Measurements from ENCODE around the gene GRB10. TPM values are rescaled to one million over a fixed set of nuclear protein-coding genes. Genes with fewer than 3 reads are reported as not detected.

Gene GRB10
- total RNA-seq, 1 donor from 2014 or later: 48.6 TPM

DNA sequence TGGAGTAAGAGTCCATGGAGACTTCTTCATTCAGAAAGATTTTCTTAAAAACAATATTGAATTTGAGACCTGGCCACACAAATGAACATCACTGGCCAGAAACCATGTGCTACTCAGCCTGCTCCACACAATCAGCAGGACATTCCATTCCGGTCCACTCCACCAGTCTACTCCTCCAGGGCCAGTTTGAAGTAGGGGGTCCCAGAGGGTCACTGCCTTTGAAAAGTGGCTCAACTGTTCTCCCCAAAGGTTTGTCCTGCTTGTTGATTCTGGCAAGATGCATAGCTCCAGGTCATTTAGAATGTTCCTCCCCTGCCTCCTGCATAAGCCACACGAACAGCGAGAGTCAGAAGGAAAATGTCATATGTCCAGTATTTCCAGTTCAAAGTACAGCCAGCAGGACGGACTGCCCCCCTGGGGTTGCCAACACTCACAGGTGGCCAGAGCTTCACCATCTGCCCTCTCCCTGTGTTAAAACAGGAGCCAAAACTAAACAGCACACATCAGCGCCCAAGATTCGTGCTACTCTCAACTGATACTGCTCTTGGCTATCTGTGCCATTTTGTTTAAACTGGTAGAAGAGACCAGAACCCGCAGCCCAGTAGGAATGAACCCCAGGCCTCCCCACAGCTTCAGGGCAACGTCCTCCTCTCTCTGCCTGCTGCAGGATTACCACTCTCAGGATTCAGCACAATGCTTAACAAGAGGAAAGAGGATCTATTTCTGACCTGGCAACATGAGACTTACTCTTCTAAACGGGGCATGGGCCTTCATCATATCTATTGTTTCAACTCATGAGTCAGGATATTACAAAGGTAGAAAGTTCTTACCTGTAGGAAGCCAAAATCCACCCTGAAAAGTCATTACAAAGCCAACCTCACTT lies 11.3 kb downstream of the GRB10 start:
- TF ChIP-seq, protein P1, sequence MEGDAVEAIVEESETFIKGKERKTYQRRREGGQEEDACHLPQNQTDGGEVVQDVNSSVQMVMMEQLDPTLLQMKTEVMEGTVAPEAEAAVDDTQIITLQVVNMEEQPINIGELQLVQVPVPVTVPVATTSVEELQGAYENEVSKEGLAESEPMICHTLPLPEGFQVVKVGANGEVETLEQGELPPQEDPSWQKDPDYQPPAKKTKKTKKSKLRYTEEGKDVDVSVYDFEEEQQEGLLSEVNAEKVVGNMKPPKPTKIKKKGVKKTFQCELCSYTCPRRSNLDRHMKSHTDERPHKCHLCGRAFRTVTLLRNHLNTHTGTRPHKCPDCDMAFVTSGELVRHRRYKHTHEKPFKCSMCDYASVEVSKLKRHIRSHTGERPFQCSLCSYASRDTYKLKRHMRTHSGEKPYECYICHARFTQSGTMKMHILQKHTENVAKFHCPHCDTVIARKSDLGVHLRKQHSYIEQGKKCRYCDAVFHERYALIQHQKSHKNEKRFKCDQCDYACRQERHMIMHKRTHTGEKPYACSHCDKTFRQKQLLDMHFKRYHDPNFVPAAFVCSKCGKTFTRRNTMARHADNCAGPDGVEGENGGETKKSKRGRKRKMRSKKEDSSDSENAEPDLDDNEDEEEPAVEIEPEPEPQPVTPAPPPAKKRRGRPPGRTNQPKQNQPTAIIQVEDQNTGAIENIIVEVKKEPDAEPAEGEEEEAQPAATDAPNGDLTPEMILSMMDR (IDR thresholded peaks at IDR 0.05): no peak
- TF ChIP-seq POLR2AphosphoS5 (IDR thresholded peaks at IDR 0.05; ENCODE audit: insufficient read depth in 1 of 2, low read depth in 1 of 2) (no peak), POLR2A (IDR thresholded peaks at IDR 0.05) (no peak)
- no peaks in the 10 kb centered on the region for H3K27me3 ChIP-seq
- no peaks in the 10 kb centered on the region for H3K9me3 ChIP-seq
- H3K4me1 ChIP-seq: peaks cover 9% of the 10 kb centered on the region
- intact Hi-C loops (cut with DNase I): no loop called here
- H3K27ac ChIP-seq: no peak overlapping the region
- H3K36me3 ChIP-seq: no peaks in the 10 kb centered on the region
- no peak for DNase-seq (ENCODE audit: extremely low spot score in 2 of 2)
- no peak overlapping the region for H3K4me3 ChIP-seq

DNA sequence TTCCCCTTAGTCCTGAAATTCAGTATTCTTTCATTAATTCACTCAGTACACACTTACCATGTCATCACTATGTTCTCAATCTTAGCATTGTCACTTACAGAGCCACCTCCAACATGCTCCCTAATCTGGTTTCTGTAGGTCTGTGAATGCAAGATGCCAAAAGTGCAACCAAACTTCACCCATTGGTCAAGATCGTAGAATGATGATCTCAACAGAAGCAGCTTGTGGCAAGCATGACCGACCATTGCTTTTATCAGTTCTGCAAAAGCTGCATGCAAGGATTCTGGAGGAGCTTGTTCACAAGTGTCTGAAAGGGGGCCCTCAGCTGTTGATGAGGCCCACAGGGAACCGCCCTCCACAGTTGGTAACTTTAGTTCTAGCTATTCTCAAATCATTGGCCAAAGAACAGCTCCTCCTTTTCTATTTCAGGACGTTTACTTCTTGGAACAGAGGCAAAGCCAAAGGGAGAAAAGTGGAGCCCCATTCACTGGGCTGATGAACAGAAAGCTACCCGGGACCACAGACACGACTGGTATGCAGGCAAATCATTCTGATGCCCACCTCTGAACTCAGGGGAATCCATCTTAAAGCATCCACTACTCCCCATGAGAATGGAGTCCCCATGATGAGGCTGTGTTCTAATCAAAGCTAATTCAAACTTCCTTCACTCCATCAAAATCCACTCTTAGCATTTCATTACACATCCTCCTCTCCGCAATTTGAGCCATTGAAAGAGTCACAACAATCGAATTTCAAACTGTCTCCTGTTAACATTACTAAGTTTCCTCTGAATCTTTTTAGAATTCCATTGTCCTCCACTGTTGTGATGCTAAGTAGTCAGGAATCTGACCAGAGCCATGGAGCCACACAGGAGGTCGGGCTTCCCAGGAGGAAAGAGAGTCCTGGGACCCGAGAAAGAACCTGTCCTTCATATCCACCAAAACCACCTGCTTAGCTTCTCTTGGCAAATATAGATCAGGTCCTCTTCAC lies 13.9 kb downstream of the GRB10 start:
- DNase-seq (ENCODE audit: extremely low spot score in 2 of 2): no peak
- Histone ChIP-seq H3K27me3 (no peaks in the 10 kb centered on the region), H3K27ac (no peak overlapping the region), H3K9me3 (no peaks in the 10 kb centered on the region), H3K4me3 (no peak overlapping the region), H3K4me1 (no peaks in the 10 kb centered on the region), H3K36me3 (no peaks in the 10 kb centered on the region)
- intact Hi-C loops (cut with DNase I): no loop called here
- TF ChIP-seq, protein P1 (IDR thresholded peaks at IDR 0.05): no peak
- TF ChIP-seq POLR2AphosphoS5 (IDR thresholded peaks at IDR 0.05; ENCODE audit: insufficient read depth in 1 of 2, low read depth in 1 of 2) (no peak), POLR2A (IDR thresholded peaks at IDR 0.05) (no peak)

DNA sequence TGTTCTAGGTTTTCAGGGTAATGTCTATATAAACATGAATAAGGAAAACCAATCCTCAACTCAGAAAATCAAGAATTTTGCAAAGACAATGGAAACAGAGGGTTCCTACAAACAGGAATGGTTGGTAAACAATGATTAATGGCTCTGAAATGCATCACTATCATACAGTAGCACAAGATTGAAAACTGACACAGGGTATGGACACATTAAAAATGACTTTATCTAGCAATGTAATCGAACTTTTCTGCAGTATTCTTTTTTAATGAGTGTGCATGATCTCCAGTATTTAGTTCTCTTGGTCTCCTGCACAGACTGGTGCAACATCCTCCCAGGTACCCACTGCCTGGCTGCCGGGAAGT lies 15.9 kb downstream of the GRB10 start:
- Histone ChIP-seq H3K4me3 (no peak overlapping the region), H3K27me3 (no peaks in the 10 kb centered on the region), H3K9me3 (no peaks in the 10 kb centered on the region), H3K36me3 (no peaks in the 10 kb centered on the region), H3K4me1 (no peaks in the 10 kb centered on the region), H3K27ac (no peak overlapping the region)
- intact Hi-C loops (cut with DNase I): no loop called here
- no peak for DNase-seq (ENCODE audit: extremely low spot score in 2 of 2)
- TF ChIP-seq POLR2AphosphoS5 (IDR thresholded peaks at IDR 0.05; ENCODE audit: insufficient read depth in 1 of 2, low read depth in 1 of 2) (no peak), POLR2A (IDR thresholded peaks at IDR 0.05) (no peak)
- TF ChIP-seq, protein P1 (IDR thresholded peaks at IDR 0.05): no peak

DNA sequence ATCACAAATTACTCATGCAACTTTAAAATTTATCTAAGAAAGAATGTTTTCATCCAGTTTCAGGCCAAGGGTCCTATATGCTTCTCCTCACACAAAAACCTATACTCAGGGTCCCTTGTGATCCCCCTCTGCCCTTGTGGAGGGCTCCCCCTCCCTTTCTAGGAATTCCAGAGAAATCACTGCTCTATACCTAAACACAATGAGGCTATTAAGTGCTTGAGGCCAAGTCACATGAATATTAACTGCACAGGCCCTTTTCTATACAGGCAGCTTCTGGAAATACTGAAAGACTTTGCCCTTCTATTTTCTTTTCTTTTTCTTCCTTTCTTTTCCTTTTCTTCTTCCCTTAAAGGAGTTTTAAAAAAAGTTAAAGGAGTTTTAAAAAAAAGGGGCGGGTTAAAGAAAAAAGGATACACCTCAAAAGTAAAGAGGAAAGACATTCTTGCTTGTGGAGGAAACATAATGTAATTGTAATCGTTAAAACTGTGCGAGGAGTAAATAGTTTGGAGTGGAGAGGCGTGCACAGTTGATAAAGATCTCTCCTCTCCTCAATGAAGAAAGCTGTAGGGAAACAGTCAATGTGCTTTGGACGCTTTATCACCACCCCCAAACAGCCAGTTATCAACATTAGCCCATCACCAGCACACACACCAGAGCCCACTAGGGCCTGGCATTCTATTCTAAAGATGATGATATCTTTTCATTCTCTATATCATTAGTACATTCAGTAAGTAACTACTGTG lies 16.4 kb downstream of the GRB10 start:
- intact Hi-C loops (cut with DNase I): no loop called here
- Histone ChIP-seq H3K27me3 (no peaks in the 10 kb centered on the region), H3K36me3 (no peaks in the 10 kb centered on the region), H3K4me1 (no peaks in the 10 kb centered on the region), H3K9me3 (no peaks in the 10 kb centered on the region), H3K4me3 (no peak overlapping the region), H3K27ac (no peak overlapping the region)
- no peak for TF ChIP-seq POLR2A (IDR thresholded peaks at IDR 0.05)
- DNase-seq (ENCODE audit: extremely low spot score in 2 of 2): no peak

DNA sequence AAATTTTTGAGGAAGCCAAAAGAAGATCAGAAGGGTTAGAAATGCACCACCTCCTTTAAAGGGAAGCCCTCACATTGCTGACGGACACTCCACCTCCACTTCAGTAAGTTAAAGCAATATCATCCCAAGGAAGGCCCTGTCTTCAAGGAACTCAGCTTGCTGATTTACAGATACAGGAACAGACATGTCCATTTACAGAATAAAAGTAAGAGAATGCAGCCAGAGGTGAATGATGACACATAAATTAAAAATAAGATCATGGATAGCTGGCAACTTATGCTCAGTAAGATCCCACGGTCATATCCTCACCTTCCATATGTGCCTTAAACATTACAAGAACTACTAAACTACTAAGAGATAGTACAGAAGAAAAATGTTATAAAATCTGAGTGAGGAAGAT lies 20.4 kb downstream of the GRB10 start:
- intact Hi-C loops (cut with DNase I): no loop called here
- no peaks in the 10 kb centered on the region for H3K4me1 ChIP-seq
- no peaks in the 10 kb centered on the region for H3K9me3 ChIP-seq

More for the DNA sequence above, 20.4 kb downstream of the GRB10 start:
- no peak overlapping the region for H3K4me3 ChIP-seq
- no peak overlapping the region for H3K27ac ChIP-seq
- no peak for DNase-seq (ENCODE audit: extremely low spot score in 2 of 2)
- TF ChIP-seq POLR2AphosphoS5 (IDR thresholded peaks at IDR 0.05; ENCODE audit: insufficient read depth in 1 of 2, low read depth in 1 of 2) (no peak), POLR2A (IDR thresholded peaks at IDR 0.05) (no peak)
- TF ChIP-seq, protein P1 (IDR thresholded peaks at IDR 0.05): no peak
- no peaks in the 10 kb centered on the region for H3K27me3 ChIP-seq
- H3K36me3 ChIP-seq: no peaks in the 10 kb centered on the region
